NB4 (cell line): ENCODE measurements around the gene ACTG2.

Experiments
- DNase-seq: peaks from one replicate; pipeline ENCODE4 v3.0.0; 2010; ENCODE audit warnings: low read depth
- H3K4me3 ChIP-seq: one replicate; pipeline ENCODE4 v1.5.1; 2011; ENCODE audit warnings: mild to moderate bottlenecking, low read depth, low read length, moderate library complexity
- MYC ChIP-seq: IDR thresholded peaks from 2 replicates; pipeline ENCODE4 v1.6.1; 2011; ENCODE audit warnings: low read depth, low read length
- POLR2A ChIP-seq: IDR thresholded peaks from 2 replicates; pipeline ENCODE4 v1.6.1; 2011; ENCODE audit warnings: mild to moderate bottlenecking; ENCODE audit not compliant: insufficient read length; ENCODE audit errors: extremely low read depth
- TF ChIP-seq, protein P1 (sequence below): IDR thresholded peaks from 2 replicates; pipeline ENCODE4 v1.6.1; 2011; ENCODE audit warnings: low read depth, low read length
- TF ChIP-seq, protein P2 (sequence below): IDR thresholded peaks from one replicate; pipeline ENCODE4 v1.5.1; 2012; ENCODE audit warnings: low read depth, low read length

ACTG2 gene

GRCh38 chr2:73914667-73915066 lies 21.9 kb downstream of the ACTG2 start:
- no peak for DNase-seq
- H3K4me3 ChIP-seq, result no peak overlapping the region
- no peak for TF ChIP-seq MYC
- TF ChIP-seq, protein P1, sequence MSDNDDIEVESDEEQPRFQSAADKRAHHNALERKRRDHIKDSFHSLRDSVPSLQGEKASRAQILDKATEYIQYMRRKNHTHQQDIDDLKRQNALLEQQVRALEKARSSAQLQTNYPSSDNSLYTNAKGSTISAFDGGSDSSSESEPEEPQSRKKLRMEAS, result no peak
- TF ChIP-seq, protein P2, sequence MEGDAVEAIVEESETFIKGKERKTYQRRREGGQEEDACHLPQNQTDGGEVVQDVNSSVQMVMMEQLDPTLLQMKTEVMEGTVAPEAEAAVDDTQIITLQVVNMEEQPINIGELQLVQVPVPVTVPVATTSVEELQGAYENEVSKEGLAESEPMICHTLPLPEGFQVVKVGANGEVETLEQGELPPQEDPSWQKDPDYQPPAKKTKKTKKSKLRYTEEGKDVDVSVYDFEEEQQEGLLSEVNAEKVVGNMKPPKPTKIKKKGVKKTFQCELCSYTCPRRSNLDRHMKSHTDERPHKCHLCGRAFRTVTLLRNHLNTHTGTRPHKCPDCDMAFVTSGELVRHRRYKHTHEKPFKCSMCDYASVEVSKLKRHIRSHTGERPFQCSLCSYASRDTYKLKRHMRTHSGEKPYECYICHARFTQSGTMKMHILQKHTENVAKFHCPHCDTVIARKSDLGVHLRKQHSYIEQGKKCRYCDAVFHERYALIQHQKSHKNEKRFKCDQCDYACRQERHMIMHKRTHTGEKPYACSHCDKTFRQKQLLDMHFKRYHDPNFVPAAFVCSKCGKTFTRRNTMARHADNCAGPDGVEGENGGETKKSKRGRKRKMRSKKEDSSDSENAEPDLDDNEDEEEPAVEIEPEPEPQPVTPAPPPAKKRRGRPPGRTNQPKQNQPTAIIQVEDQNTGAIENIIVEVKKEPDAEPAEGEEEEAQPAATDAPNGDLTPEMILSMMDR, result no peak
- TF ChIP-seq POLR2A, result no peak

DNA sequence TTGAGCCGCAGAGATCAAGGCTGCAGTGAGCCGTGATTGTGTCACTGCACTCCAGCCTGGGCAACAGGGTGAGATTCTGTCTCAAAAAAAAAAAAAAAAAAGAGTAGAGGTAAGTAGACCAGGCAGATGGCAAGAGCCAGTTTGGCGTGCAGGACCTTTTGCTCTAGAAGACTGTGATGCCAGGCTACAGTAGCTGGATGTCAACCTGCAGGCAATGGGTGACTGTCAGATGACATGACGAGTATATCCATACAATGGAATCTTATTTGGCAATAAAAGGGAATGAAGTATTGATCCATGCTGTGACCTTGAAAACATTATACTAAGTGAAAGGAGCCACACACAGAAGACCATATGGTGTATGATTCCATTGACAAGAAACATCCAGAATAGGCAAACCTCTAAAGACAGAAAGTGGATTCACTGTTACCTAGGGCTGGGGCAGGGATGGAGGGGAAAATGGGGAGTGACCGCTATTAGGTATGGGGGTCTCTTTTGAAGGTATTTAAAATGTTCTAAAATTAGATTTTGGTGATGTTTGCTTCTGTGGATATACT lies 22.7 kb downstream of the ACTG2 start:
- no peak overlapping the region for H3K4me3 ChIP-seq
- TF ChIP-seq, protein P2, result no peak
- no peak for TF ChIP-seq MYC
- TF ChIP-seq, protein P1, result no peak
- DNase-seq, result no peak

GRCh38 chr2:73916666-73917065 lies 23.9 kb downstream of the ACTG2 start:
- H3K4me3 ChIP-seq, result no peak overlapping the region
- no peak for TF ChIP-seq MYC
- TF ChIP-seq, protein P1, result no peak
- DNase-seq, result no peak

GRCh38 chr2:73917296-73917695 lies 24.5 kb downstream of the ACTG2 start:
- no peak for DNase-seq
- TF ChIP-seq, protein P2, result no peak
- TF ChIP-seq, protein P1, result no peak
- TF ChIP-seq MYC, result no peak
- no peak for TF ChIP-seq POLR2A
- no peak overlapping the region for H3K4me3 ChIP-seq

GRCh38 chr2:73917696-73918207 lies 24.9 kb downstream of the ACTG2 start:
- TF ChIP-seq, protein P2, result no peak
- TF ChIP-seq, protein P1, result no peak
- no peak for TF ChIP-seq MYC
- no peak for TF ChIP-seq POLR2A
- H3K4me3 ChIP-seq, result no peak overlapping the region
- no peak for DNase-seq

GRCh38 chr2:73918856-73919255 lies 26.0 kb downstream of the ACTG2 start:
- no peak overlapping the region for H3K4me3 ChIP-seq
- no peak for DNase-seq
- TF ChIP-seq, protein P1, result no peak
- TF ChIP-seq POLR2A, result no peak
- no peak for TF ChIP-seq MYC
- TF ChIP-seq, protein P2, result no peak
